ENCODE measurements around the gene OPA3. TPM values are rescaled to one million over a fixed set of nuclear protein-coding genes. Genes with fewer than 3 reads are reported as not detected.
A peak's percentile ranks its signal among the peaks of the same experiment; 100 is the strongest.

Gene OPA3
- total and polyA plus RNA-seq, 12 donors = 10.2 to 27.9 (median 23.5) TPM

GRCh38 chr19:45498411-45499195 lies 86.0 kb downstream of the OPA3 start, which contains the start of gene PPM1N:
PPM1N (plus strand) TSS chr19:45498443; CDS start chr19:45498473, 30 bp downstream.
- peaks cover 6 to 65% (median 37%) of the 10 kb centered on the region in 9 donors for H3K4me1 ChIP-seq
- intact Hi-C loops (cut with DNase I) = loop anchor here in 3 of 10 donors (10.0 kb wide), 1 partner anchor 146 kb away; no protein-coding TSS in a partner anchor
- WGBS, 2 donors = 2% methylated on average over 76 to 89 of the region's 89 CpGs
- TF ChIP-seq CTCF (IDR thresholded peaks at IDR 0.05) = peak in 4 of 9 donors; percentile 21 to 36 (median 28)
- DNase-seq = no peak
- H3K27me3 ChIP-seq = peaks cover 0 to 44% (median 24%) of the 10 kb centered on the region in 7 donors
- peak within 1 kb of the TSS in 2 of 10 donors; percentile 41 to 60 for H3K27ac ChIP-seq
- peak within 1 kb of the TSS in 9 of 10 donors; percentile 19 to 86 (median 72) for H3K4me3 ChIP-seq
- ATAC-seq = peak in 1 of 8 donors; percentile 4
- no peaks in the 10 kb centered on the region for H3K9me3 ChIP-seq
- no peaks in the 10 kb centered on the region for H3K36me3 ChIP-seq

- intact Hi-C loops (cut with DNase I) = loop anchor here in 3 of 10 donors (10.0 kb wide), 1 partner anchor 147 kb away; no protein-coding TSS in a partner anchor
- Histone ChIP-seq H3K27ac (no peak overlapping the region), H3K27me3 (peaks cover 0 to 50% (median 24%) of the 10 kb centered on the region in 7 donors), H3K36me3 (no peaks in the 10 kb centered on the region), H3K4me3 (no peak overlapping the region), H3K4me1 (peaks cover 10 to 68% (median 43%) of the 10 kb centered on the region in 9 donors), H3K9me3 (no peaks in the 10 kb centered on the region)
- ATAC-seq (no peak), DNase-seq (no peak)
- WGBS, 2 donors = 29 to 34% methylated on average over 16 of the region's 16 CpGs
- no peak for TF ChIP-seq CTCF (IDR thresholded peaks at IDR 0.05)
Measured at GRCh38 chr19:45497791-45498190, 86.8 kb downstream of the OPA3 start.

- H3K27ac ChIP-seq = peak overlapping the region in 5 of 10 donors; percentile 19 to 68 (median 47)
- TF ChIP-seq CTCF (IDR thresholded peaks at IDR 0.05) = no peak
- peaks cover 0 to 52% (median 24%) of the 10 kb centered on the region in 7 donors for H3K27me3 ChIP-seq
- H3K4me1 ChIP-seq = peaks cover 10 to 66% (median 52%) of the 10 kb centered on the region in 9 donors
- 1% methylated on average over 47 to 54 of the region's 54 CpGs for WGBS, 2 donors
- H3K4me3 ChIP-seq = peak overlapping the region; percentile 44 to 86 (median 73)
- DNase-seq = peak in 1 of 2 donors; percentile 57
- no peaks in the 10 kb centered on the region for H3K9me3 ChIP-seq
- ATAC-seq = peak; percentile 13 to 39 (median 30)
- intact Hi-C loops (cut with DNase I) = loop anchor here in 3 of 10 donors (10.0 kb wide), 1 partner anchor 148 kb away; no protein-coding TSS in a partner anchor
- no peaks in the 10 kb centered on the region for H3K36me3 ChIP-seq
Measured at GRCh38 chr19:45496349-45496953, 88.2 kb downstream of the OPA3 start.

GRCh38 chr19:45495178-45495577 lies 89.4 kb downstream of the OPA3 start:
- H3K36me3 ChIP-seq = no peaks in the 10 kb centered on the region
- no peak overlapping the region for H3K4me3 ChIP-seq
- ATAC-seq (no peak), DNase-seq (no peak)
- no peaks in the 10 kb centered on the region for H3K9me3 ChIP-seq
- intact Hi-C loops (cut with DNase I) = loop anchor here in 3 of 10 donors (10.0 kb wide), 1 partner anchor 150 kb away; no protein-coding TSS in a partner anchor
- H3K4me1 ChIP-seq = peaks cover 10 to 60% (median 52%) of the 10 kb centered on the region in 9 donors
- no peak overlapping the region for H3K27ac ChIP-seq
- no peak for TF ChIP-seq CTCF (IDR thresholded peaks at IDR 0.05)
- 91 to 92% methylated on average over 5 of the region's 5 CpGs for WGBS, 2 donors
- H3K27me3 ChIP-seq = peaks cover 0 to 52% (median 20%) of the 10 kb centered on the region in 7 donors

Data from heart right ventricle (tissue), 16 donors.